GM19463 (cell line): Measurements from ENCODE around the gene RRP1.

Experiments
- ATAC-seq: cut with Tn5 transposase; IDR thresholded peaks from one replicate; pipeline ENCODE4 v1.9.1; 2021; ENCODE audit warnings: mild to moderate bottlenecking, moderate library complexity; ENCODE audit not compliant: unreplicated experiment

The RRP1 gene, protein sequence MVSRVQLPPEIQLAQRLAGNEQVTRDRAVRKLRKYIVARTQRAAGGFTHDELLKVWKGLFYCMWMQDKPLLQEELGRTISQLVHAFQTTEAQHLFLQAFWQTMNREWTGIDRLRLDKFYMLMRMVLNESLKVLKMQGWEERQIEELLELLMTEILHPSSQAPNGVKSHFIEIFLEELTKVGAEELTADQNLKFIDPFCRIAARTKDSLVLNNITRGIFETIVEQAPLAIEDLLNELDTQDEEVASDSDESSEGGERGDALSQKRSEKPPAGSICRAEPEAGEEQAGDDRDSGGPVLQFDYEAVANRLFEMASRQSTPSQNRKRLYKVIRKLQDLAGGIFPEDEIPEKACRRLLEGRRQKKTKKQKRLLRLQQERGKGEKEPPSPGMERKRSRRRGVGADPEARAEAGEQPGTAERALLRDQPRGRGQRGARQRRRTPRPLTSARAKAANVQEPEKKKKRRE

DNA sequence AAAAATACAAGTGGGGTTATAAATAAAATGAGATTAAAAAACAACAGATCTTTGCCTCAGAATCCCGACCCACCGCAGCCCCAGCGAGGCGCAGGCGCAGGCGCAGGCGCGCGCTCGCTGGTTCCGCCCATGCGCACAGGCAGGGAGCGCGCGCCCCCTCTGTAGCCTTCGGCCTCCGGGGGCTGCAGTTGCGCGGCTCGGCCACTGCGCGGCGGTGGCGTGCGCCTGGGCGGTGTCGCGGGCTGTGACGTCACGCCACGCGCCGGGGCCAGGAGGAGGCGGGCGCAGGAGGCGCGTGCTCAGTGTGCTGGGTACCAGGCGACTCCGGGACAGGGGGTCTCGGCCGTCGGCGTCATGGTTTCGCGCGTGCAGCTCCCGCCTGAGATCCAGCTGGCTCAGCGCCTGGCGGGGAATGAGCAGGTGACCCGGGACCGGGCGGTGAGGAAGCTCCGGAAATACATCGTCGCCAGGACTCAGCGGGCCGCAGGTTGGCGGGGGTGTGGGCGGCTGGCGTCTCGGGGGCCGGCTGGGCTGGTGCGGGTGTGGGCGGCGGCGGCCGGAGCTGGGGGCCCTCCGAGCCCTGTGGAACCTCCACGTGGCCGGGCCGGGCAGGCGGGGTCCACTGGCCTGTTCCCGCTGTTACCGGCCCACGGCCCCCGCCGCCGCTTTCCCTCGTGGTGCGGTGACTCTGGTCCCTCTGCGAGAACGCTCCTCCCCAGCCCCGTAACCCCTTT, at the start of gene RRP1:
RRP1 (plus strand) TSS at position 302 of the 734 bp plus-strand sequence; CDS start at position 355, 53 bp downstream.
- ATAC-seq, result peak; percentile 85

DNA sequence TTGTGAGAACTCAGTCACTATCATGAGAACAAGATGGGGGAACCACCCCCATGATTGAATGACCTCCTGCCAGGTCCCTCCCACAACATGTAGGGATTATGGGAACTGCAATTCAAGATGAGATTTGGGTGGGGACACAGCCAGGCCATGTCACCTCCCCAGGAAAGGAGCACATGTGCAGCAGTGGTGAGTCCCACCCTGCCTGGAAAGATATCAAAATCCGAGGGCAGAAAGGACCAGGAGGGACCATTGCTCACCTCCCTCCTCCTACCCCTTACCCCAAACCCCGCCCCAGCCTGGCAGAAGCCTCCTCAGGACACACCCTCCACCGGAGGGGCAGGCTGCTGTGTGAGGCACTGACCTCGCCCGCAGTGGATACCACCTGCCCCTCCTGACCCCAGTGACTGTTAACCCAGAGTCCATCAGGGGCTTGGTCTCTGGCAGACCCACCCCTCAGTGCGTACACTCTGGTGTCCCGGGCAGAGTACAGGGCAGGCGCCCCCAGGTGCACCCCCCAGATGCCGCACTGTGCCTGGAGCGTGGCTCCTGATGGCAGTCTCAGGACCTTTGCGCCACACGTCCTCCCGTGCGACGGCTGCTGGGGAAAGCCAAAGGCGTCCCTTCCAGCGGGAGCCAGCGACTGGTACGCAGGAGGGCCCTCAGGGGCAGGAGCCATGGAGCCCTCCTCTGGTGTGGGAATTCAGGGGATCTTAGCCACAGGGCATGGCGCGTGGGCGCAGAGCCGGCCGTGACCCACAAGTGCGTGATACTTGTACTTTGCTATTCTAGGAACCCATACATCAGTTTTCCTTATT, 49.5 kb upstream of the RRP1 start:
- ATAC-seq, result no peak

DNA sequence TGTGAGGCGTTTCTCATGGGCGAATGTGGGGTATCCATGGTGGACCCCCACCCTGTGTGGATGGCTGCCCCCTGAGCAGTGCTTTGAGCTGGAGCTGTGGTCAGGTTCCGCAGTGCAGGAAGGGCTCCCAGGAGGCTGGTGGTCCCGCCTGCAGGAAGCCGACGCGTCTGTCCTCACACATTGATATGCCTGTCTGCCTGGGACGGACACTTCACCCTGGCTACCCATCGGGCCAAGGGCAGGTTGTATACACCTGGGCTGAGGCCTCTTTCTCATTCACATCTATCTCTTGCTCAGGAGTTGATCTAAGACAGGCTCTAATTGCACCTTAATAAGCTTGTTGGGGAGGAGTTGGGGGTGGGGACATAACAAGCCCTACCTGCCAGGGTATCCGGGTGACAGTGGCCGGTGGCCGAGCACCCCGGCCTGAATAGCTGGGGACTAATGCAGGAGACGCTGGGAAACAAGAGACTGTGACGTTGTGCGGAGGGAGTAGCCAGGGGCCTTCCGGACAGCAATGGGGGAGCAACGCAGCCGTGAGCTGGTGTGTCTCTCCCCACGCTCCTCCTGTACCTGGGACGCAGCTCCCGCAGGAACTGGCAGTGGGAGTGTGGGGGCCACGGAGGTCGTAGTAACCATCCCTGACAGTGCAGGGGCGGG, 48.8 kb upstream of the RRP1 start:
- ATAC-seq, result no peak

DNA sequence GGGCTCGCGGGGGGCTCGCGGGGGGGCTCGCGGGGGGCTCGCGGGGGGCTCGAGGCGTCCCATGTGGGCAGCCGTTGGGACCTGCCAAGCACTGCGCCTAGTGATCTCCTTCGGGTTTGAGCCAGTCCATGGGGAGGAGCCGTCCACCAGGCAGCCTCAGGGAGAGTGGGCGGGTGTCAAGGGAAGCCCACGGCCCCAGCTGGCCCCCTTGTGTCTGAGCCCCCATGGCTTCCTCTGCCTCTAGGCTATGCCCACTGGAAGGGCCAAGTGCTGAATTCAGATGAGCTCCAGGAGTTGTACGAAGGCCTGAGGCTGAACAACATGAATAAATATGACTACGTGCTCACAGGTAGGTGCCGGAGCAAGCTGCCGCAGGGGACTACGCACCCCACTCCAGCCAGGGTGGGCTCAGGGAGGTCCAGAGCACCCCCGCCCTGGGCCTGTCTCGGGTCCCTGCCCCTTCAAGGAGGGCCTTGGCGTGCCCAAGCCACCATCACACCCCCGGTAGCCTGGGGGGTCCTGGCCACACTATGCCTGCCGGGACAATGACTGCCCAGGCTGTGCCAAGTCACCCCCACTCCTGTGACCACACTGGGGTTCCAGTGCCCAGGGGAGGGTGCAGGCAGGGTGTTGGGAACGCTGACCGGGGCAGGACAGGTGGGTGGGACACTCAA, 47.8 kb upstream of the RRP1 start:
- ATAC-seq, result no peak

DNA sequence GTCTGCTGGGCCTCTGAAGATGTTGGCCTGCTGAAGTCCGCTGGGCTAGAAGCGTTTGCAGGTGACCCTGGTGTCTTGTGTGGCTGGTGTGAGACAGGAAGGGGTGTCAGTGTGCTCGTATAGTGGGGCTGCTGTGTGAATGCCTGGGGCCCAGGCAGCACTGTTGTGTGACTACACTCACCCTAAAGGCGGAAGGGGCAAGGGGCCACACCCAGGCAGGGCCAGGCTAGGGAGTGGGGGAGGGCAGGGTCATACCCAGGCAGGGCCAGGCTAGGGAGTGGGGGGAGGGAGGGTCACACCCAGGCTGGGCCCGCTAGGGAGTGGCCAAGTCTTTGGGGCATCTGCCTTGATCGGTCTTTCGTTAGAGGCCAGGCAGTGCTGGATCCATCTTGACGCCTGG, 45.4 kb upstream of the RRP1 start:
- ATAC-seq, result no peak

DNA sequence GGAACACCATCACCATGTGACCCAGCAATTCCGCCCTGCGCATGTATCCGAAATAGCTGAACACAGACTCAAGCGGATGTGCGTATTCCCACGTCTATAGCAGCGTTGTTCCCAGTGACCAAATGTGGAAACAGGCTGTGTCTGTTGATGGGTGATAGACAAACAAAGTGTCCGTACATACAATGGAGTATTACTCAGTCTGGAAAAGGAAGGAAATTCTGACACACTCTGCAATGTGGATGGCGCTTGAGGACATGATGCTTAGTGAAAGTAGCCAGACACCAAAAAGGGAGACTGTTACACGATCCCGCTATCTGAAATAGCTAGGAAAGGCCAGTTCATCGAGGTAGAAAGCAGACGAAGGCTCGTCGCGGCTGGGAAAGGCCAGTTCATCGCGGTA, 44.7 kb upstream of the RRP1 start:
- no peak for ATAC-seq

DNA sequence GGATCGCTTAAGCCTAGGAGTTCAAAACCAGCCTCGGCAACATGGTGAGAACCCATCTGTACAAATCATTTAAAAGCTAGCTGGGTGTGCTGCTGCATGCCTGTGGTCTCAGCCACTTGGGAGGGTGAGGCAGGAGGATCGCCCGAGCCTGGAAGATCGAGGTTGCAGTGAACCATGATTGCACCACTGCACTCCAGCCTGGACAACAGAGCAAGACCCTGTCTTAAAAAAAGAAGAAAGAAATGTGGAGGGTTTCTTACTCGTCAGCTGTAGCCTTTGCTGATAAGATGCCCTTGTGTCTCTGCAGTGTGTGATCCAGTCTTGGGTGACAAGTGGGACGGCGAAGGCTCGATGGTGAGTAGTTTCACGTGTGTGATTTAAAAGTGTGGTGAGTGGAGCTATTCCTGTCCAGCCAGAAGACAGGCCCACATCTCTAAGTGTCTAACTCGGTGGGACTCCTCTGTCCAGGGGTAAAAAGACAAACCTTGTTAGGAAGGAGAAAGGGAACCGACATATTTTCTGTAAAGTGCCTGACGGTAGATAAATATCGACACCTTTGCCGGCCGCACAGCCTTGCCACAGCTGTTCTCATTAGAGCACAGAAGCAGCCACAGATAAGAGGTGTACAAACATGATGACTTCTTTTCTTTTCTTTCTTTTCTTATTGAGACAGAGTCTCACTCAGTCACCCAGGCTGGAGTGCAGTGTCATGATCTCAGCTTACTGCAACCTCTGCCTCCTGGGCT, 43.4 kb upstream of the RRP1 start:
- ATAC-seq, result no peak

DNA sequence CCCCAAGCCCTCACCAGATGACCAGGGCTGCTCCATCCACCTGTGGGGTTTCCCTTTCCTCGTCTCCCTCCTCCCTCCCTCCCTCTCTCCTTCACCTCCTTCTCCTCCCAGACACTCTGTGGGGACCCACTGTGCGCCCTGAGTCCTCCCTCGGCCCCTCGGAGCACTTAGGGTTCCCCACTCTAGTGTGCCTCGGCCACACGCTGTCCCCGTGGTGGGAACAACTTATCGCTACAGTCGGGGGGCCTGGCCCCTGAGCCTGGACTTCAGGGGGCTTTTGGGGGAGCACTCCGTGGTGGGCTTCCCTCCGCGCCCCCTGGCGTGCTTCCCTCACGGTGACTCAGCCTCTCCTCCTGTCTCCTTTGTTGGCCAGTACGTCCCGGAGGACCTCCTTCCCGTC, 40.8 kb upstream of the RRP1 start:
- no peak for ATAC-seq

DNA sequence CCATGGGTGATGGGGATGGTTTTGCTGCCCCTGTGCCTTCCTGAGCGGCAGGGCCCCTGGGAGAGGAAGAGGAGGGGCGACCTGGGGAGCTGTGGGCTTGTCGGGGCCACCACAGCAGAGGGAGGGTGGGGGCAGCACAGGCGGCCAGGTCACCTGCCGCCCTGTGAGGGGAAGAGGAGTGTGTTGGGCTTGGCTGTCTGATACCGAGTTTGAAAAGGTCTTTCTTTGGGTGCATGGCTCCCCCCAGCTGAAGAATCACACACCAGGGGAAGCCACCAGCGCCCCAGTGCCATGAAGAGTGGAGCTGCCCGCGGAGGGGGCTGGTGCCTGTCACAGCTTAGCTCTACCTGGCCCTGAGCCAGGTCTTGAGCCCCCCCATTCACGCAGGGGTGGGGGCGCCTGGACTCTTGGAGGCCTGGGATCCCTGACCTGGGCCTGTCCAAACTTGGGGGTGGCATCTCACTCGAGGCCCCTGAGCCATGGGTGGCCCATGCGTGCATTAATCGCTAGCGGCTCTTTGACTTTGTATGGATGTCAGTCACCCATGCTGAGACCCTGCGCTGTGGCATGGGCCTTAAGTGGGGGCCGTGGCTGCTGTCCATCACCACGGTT, 39.6 kb upstream of the RRP1 start:
- no peak for ATAC-seq

DNA sequence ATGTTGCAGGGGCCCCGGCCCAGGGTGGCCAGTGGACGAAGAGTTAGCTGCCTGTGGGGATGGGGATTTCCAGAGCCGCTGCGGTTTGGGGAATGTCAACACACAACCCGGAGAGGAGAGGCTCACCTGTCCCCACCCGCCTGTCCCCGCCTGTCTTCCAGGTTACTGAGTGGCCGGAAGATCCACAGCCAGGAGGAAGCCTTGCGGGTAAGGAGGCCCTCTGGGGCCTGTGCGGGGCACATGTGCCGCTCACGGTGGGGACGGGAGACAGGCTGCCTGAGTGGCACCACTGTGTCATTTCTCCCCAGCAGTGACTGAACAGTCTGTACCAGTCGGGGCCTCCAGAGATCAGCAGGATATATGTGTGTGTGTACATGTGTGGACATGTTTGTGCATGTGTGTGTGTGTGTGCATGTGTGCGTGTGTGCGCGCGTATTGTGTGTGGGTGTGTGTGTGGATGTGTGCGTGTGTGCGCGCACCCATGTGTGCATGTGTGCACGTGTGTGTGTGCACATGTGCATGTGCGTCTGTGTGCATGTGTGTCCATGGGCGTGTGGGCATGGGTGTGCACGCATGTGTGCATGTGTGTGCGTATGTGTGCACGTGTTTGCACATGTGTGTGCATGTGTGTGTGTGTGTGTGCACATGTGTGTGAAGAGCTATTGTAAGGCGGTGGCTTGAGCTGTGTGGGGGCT, 38.9 kb upstream of the RRP1 start:
- no peak for ATAC-seq

DNA sequence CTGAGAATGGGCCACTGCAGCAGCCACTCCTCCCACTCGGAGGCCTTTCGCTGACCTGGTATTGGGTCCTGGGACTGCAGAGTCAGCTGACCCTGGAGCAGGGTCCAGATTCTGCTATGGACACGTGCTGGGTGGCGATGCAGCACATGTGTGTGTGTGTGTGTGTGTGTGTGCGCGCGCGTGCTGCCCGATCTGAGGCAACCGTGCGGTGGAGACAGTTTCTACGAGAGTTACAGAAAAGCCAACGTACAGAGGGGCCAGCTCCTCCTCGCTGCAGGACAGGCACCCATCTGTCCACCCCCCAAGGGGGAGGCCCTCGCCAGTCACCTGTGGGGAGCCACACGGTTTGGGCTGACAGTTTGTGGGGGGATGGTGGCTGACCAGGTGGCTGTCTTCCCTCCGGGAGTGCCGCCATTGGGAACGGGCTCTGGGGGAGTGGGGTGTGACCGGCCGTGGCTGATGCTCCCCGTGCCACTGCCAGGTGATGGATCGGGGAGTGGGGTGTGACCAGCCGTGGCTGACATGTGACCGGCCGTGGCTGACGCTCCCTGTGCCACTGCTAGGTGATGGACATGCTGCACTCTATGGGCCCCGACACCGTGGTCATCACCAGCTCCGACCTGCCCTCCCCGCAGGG, 37.3 kb upstream of the RRP1 start:
- ATAC-seq, result no peak

DNA sequence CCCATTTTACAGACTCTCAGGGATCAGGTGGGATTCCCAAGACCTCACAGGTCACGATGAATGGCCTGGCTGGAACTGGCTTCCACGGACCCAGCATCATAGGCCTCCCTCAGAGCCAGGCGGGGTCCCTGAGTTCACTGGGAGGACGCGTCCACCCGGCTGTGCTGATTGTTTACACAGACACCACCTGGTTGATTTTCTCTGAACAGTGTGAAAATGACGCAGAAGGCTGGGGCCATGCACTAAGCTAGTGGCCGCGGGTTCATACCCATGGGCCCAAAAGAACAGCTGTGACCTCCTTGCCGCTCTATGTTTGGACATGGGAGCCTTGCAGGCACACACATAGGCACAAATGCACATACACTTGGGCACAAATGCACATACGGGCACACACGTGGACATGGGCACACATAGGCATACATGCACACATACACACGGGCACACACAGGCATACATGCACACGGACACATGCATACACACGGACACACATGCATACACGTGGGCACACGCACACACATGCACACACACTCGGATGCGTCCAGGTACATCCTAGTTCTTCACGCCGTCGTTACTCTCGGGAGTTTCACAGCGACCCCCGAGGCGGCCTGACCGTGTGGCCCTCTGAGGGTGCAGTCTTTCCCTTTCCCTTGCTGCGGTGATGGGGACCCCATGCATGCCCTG, 36.5 kb upstream of the RRP1 start:
- ATAC-seq, result no peak

DNA sequence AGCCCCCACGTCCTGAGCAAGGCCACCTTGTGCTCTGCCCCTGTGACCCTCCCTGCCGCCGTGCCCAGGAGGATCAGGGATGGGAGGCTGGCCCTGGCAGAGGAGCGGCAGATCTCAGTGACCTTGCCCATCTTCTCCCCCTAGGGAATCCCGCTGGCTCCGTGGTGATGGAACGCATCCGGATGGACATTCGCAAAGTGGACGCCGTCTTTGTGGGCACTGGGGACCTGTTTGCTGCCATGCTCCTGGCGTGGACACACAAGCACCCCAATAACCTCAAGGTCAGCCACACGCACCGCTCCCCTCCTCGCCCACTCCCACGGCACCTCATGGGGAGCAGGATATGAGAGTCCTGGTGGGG, 36.0 kb upstream of the RRP1 start:
- ATAC-seq, result no peak

DNA sequence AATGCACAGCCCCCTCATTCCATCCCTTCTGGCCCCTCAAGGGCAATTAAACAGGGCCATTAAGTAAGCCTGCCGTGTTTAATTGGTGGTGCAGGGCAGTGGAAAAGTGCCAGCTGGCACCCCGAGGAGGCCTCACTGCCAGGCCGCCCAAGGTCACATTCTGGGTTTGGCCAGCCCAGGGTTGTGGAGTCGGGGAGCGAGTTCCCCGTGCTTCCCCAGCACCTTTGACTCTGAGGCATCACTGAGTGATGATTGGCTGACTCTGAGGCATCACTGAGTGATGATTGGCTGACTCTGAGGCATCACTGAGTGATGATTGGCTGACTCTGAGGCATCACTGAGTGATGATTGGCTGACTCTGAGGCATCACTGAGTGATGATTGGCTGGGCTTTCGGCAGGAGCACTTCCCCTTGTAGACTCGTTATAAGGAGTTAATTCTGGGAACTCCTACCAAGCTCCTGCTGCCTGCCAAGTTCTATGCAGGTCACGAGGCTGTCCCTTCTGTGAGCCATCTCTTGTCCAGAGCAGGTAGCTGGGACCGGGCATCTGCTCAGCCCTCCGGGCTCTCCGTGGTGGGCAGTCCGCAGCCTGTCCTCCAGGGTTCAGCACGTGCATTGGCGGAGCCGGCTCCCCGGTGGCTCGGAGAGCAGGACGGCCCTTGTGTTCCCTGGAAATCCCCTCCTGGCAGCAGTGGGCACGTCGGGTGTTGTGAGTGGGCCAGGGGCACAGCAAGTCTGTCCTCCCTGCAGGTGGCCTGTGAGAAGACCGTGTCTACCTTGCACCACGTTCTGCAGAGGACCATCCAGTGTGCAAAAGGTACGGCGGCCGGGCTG, 34.2 kb upstream of the RRP1 start:
- ATAC-seq, result no peak

DNA sequence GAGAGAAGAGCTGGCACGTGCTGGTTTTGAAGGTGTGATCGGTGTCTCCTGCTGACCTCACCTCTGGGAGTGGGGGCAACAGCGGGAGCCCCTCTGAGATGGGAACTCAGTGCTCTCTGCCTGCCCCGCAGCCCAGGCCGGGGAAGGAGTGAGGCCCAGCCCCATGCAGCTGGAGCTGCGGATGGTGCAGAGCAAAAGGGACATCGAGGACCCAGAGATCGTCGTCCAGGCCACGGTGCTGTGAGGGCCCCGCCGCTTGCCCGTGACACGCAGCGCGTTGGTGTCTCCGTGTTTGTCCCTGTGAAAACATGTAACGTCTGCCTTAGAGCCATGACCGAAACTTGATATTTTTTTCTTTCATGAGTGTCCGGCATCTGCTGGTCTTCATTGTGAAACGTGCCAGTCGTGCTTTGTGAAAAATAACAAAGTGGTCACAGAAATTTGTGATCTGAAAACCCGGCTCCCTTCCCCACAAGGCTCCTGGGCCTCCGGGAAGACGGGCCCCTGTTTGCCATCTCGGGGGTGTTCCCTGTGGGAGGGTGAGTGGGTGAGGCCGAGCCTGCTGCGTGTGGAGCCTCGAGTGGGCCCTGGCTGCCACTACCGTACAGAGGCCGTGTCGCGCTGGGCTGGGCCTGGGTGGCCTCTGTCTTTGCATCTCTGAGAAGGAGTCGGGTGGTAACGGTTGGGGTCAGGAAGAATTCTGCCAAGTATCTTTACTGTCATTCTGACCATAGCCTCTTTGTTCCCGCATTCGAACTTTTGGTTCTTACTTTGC, 33.4 kb upstream of the RRP1 start:
- ATAC-seq, result no peak

DNA sequence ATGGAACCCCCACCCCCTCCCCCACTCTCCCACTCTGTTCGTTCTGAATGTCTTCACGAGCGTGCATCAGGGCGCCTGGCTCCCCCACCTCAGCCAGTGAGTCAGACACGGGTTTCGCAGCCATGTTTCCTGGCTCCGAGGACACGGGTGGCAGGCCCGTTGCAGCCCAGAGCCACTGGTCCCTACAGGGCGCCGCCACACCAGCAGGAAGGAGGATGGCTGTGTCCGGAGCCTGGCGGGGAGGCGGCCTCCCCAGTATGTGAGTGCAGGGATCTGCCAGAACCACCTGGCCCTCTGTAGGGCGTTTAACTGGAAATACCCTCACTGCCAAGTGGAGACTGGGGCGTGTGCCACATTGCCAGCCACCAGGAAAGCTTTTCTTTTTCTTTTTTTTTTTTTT, 31.8 kb upstream of the RRP1 start:
- ATAC-seq, result no peak
